Sciatic nerve (tissue), 2 donors: ENCODE data around the gene MSANTD2. TPM values are rescaled to one million over a fixed set of nuclear protein-coding genes. Genes with fewer than 3 reads are reported as not detected.

Source experiments
- ATAC-seq: fragments of 200-7000 bp; cut with Tn5 transposase; one replicate; pipeline ENCODE4 v1.9.1; 2020; ENCODE audit warnings: mild to moderate bottlenecking, moderate library complexity
- DNase-seq: peaks from one replicate; pipeline ENCODE4 v3.0.0-alpha.2; 2020; ENCODE audit warnings: low spot score
- intact Hi-C: fragments of 100-400 bp; cut with DNase I; formaldehyde crosslinking; loops from one replicate; pipeline ENCODE4 v1.14.2; 2022
- total RNA-seq: library from RNA; stranded (reverse); fragmentation: NEBNext Ultra II Directional; extraction: Animal tissue kit (Norgen Biotek cat#: 25700); gene quantifications from one replicate; pipeline ENCODE4 v1.2.1, GENCODE V29; 2021
- donor health status: DM: no; HTN: no; CAD: no.
- donor health status: DM: no; HTN: no; CAD: no.

Gene MSANTD2
- total RNA-seq, 1 donor from 2014 or later = 22.1 TPM

- DNase-seq (peak; percentile 76), ATAC-seq (peak; percentile 66)
- intact Hi-C loops = loop anchor here (10.0 kb wide), 1 partner anchor 72 kb away; the partner anchor contains the start of genes SIAE and SPA17
Measured at GRCh38 chr11:124746621-124747243, 53.5 kb downstream of the MSANTD2 start.

DNA sequence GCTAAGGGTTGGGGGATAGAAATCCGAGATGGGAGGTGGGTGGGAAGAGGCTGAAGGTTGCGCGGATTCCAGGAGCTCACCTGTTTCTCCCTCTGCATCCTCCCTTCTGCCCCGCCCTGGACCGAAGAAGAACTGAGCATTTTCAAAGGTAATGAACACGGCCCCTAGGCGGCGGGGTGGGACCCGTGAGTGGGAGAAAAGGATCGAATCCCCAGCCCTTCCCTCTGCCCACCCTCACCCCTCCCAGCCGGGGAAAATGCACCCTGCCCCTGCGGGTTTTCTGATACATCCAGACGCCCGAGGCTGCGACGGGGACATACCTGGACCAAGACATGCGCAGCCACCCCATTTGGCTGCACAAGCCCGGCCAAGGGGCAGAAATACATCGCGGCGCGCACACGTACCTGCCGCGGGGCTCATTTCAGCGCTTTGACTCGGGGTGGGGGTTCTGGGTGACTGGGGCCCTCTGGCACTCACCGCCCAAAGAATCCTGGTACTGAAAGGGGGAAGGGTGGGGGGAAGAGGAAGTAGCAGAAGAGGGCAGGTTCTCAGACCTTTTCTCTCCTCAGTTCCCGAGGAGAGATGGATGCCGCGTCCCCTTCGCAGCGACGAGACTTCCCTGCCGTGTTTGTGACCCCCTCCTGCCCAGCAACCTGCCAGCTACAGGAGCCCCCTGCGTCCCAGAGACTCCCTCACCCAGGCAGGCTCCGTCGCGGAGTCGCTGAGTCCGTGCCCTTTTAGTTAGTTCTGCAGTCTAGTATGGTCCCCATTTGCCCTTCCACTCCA, 54.2 kb downstream of the MSANTD2 start:
- DNase-seq (no peak), ATAC-seq (peak; percentile 23)
- intact Hi-C loops = loop anchor here (10.0 kb wide), 1 partner anchor 71 kb away; the partner anchor contains the start of genes SIAE and SPA17

GRCh38 chr11:124745270-124745834, 54.9 kb downstream of the MSANTD2 start:
- ATAC-seq (no peak), DNase-seq (no peak)
- intact Hi-C loops = loop anchor here (10.0 kb wide), 1 partner anchor 71 kb away; the partner anchor contains the start of genes SIAE and SPA17

GRCh38 chr11:124743050-124743449, 57.2 kb downstream of the MSANTD2 start:
- intact Hi-C loops = loop anchor here (10.0 kb wide), 1 partner anchor 68 kb away; the partner anchor contains the start of genes SIAE and SPA17
- no peak for ATAC-seq
- no peak for DNase-seq

GRCh38 chr11:124742555-124742954, 57.7 kb downstream of the MSANTD2 start:
- intact Hi-C loops = loop anchor here (10.0 kb wide), 1 partner anchor 68 kb away; the partner anchor contains the start of genes SIAE and SPA17
- no peak for ATAC-seq

GRCh38 chr11:124740277-124740882, 59.8 kb downstream of the MSANTD2 start:
- DNase-seq (no peak), ATAC-seq (peak; percentile 21)
- intact Hi-C loops = loop anchor here (10.0 kb wide), 1 partner anchor 66 kb away; the partner anchor contains the start of genes SIAE and SPA17

More at GRCh38 chr11:124742555-124742954, 57.7 kb downstream of the MSANTD2 start:
- DNase-seq = no peak

- intact Hi-C loops = loop anchor here (10.0 kb wide), 1 partner anchor 65 kb away; the partner anchor contains the start of genes SIAE and SPA17
- DNase-seq = peak; percentile 92
- peak; percentile 98 for ATAC-seq
Measured at GRCh38 chr11:124739479-124740276, 60.5 kb downstream of the MSANTD2 start, which contains the start of gene NRGN. NRGN (plus strand) TSS chr11:124739942; CDS start chr11:124740085, 143 bp downstream.

DNA sequence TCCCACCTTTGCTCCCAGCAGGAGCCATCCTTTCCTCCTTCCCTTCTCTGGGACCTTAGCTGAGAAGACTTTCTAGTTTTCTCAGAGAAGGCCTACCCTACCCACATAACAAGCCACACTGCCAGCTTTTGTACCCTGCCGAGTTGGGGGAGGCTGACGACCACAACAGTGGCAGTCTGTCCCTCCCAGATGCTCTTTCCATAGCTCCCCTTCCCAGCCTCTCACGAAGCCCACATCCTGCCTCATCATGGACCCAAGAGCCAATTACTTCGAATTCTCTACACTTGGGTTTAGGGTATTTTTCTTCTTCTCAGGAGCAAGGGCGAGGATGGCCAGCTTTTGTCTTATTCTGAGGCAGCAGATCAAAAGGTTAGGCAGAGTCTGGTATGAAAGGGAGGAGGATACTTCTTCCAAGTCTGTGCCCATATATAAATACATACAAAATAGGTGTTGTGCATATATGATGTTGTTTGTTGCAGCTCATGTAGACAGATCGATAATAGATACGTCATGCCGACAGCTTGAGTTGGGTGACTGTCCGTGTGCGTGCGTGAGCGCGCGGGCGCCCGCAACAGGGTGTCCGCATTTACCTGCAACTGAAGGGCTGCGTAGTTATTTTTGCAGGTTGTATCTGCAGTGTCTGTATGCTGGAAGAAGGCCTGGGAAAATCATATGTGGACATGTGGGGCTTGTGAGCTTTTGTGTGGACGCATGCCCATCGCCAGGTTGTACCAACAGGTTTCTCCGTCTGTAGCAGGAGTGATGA, 61.3 kb downstream of the MSANTD2 start:
- intact Hi-C loops = no loop called here
- DNase-seq = no peak
- ATAC-seq = no peak

- intact Hi-C loops = no loop called here
- ATAC-seq = no peak
- DNase-seq = no peak
Measured at GRCh38 chr11:124737638-124738305, 62.4 kb downstream of the MSANTD2 start.

DNA sequence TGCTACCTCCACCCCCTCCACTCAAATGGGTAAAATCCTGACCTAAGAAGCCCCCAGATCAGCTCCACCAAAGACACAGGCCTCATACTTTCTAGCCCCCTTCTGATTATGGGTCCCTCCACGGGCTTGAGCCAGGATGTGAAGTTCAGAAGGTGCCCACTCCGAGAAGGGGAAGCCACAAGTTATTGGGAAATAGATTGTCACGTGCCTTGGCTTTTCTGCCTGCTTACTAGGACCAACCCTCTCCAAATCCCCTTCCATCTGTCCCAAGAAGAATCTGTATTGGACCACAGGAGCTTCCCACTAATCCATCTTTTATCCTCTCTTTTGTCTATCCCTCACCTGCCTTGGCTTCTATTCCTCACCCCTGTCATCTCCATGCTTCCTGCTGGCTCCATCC, 63.5 kb downstream of the MSANTD2 start:
- intact Hi-C loops = no loop called here
- ATAC-seq (no peak), DNase-seq (no peak)

DNA sequence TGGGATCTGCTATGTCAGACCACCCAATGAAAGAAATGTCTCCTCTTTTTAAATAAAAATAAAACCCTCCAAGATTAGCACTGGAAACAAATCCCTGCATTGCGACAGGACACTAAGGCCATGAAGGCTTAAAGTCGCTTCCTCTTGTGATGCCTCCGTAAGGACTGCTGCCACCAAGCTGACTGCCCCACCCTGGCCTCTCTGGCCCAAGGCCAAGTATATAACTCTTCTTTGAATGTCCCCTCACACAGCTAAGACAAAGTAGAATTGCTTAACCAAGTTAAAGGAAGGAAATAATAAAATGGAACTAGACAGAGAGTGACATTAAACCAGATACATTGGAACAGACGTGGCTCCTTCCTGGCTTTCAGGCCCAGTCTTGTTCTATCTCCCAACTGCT, 68.0 kb downstream of the MSANTD2 start:
- ATAC-seq = no peak
- DNase-seq = no peak
- intact Hi-C loops = no loop called here

DNA sequence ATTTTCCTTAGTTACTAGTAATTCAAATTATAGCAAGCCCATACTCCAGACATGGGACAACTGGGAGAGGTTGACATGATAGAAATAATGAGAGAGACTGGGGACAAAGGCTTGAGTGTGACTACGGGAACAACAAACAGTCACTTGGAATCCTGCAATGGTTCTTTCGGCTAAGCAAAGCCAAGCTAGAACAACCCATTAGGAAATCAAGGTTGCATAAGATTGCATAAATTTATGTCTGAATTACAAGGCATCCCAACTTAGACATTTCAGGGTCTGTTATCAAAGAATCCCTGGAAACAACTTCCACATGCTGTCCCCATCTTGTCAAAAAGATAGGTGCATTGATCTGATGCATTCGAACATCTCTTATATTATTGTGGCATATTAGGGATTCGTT, 70.6 kb downstream of the MSANTD2 start:
- no peak for DNase-seq
- no peak for ATAC-seq
- intact Hi-C loops = no loop called here

GRCh38 chr11:124728134-124728533, 72.1 kb downstream of the MSANTD2 start:
- DNase-seq (no peak), ATAC-seq (no peak)
- intact Hi-C loops = no loop called here

DNA sequence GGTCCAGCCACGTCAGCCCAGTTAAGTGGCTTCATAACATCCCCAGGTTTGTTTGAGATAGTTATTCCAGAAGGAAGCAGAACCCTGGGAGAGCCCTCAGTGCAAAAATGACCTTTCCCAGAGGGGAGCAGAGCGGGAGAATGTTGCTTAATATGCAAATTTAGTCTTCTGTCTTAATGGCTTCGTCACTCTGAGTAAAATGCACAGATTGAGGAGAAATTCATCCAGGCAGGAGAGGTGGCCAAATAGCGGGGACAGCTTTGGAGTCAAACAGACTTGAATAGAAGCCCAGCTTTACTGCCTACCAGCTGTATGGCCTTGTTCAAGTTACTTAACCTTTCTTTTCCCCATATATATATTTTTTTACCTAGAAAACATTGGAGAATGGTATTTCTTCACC, 72.7 kb downstream of the MSANTD2 start:
- intact Hi-C loops = no loop called here
- no peak for DNase-seq
- no peak for ATAC-seq

GRCh38 chr11:124725719-124726105, 74.5 kb downstream of the MSANTD2 start:
- DNase-seq = no peak
- intact Hi-C loops = no loop called here
- no peak for ATAC-seq

- ATAC-seq = no peak
- intact Hi-C loops = no loop called here
- no peak for DNase-seq
Measured at GRCh38 chr11:124724979-124725718, 75.1 kb downstream of the MSANTD2 start.
